HepG2 (cell line): ENCODE measurements around the gene ENO2. TPM values are rescaled to one million over a fixed set of nuclear protein-coding genes. Genes with fewer than 3 reads are reported as not detected.

Source experiments
- ATAC-seq: fragments of 200-7000 bp; cut with Tn5 transposase; 3 replicates; pipeline ENCODE4 v1.9.1; 2020; ENCODE audit warnings: mild to moderate bottlenecking, moderate library complexity
- BruUV-seq: library from RNA; stranded (reverse); fragments of 400-500 nt; replicated peaks from 2 replicates; lab custom pipeline; 2021; lab: Mats Ljungman, UMichigan
- CTCF ChIA-PET: fragments of 300-600 bp; formaldehyde crosslinking; extraction: SDS; loops from one replicate; lab custom pipeline; 2021; ENCODE audit warnings: low total read pairs, inconsistent platforms, low intra/inter-chr PET ratio; lab: Yijun Ruan, JAX
- POLR2A ChIA-PET: fragments of 350-600 bp; sonication (Branson Sonifier 250); formaldehyde crosslinking; loops from one replicate; lab custom pipeline; 2020; ENCODE audit warnings: antibody characterized with exemption, inconsistent platforms; lab: Yijun Ruan, JAX
- DNase-seq: peaks from one replicate; pipeline ENCODE4 v3.0.0-alpha.2; 2015; ENCODE audit warnings: low spot score
- FAIRE-seq: peaks from 3 replicates; lab custom pipeline; 2011; peaks lifted over from hg19 to GRCh38; lab: Jason Lieb, UNC
- H2AFZ ChIP-seq: one replicate; pipeline ENCODE4 v1.6.1; 2011; ENCODE audit warnings: low read length, inconsistent platforms
- H3K27ac ChIP-seq: fragments of 300-600 bp; 3 replicates; pipeline ENCODE4 v1.8.0; 2011; ENCODE audit warnings: mixed run types, mild to moderate bottlenecking, mixed read lengths, low read length, inconsistent platforms; ENCODE audit not compliant: insufficient read depth; ENCODE audit errors: extremely low read length
- H3K27me3 ChIP-seq, 2 experiments: fragments of 200-600 bp in 1 of 2; 2 replicates in 1 of 2; 3 replicates in 1 of 2; pipeline versions ENCODE4 v1.6.0 to v1.8.0; 2011; ENCODE audit warnings: low read length in 2 of 2, mild to moderate bottlenecking in 2 of 2, moderate library complexity in 2 of 2, inconsistent platforms in 1 of 2; ENCODE audit not compliant: insufficient read depth in 2 of 2, control insufficient read depth in 1 of 2
- H3K36me3 ChIP-seq, 2 experiments: fragments of 200-600 bp in 1 of 2; replicated peaks in 1 of 2; 2 replicates in 1 of 2; 3 replicates in 1 of 2; pipeline versions ENCODE4 v1.5.1 to v1.8.0; 2011; ENCODE audit warnings: low read length in 2 of 2, inconsistent platforms in 1 of 2; ENCODE audit not compliant: insufficient read depth in 2 of 2, control insufficient read depth in 1 of 2
- H3K4me1 ChIP-seq: 2 replicates; pipeline ENCODE4 v1.5.1; 2012; ENCODE audit warnings: low read length, inconsistent platforms; ENCODE audit not compliant: insufficient read depth
- H3K4me2 ChIP-seq: 2 replicates; pipeline ENCODE4 v1.6.0; 2011; ENCODE audit warnings: low read depth, low read length, inconsistent platforms
- H3K4me3 ChIP-seq, 3 experiments: fragments of 200-600 bp in 1 of 3; sonication (generic), shearing (Covaris generic) in 1 of 3; replicated peaks in 1 of 3; 2 replicates each; pipeline ENCODE4 v1.5.1; 2011 to 2016; ENCODE audit warnings: low read length in 3 of 3, inconsistent platforms in 2 of 3, low read depth in 2 of 3, mild to moderate bottlenecking in 2 of 3, control low read depth in 1 of 3, mixed read lengths in 1 of 3; ENCODE audit not compliant: insufficient read depth in 1 of 3
- H3K79me2 ChIP-seq: one replicate; pipeline ENCODE4 v1.6.1; 2011; ENCODE audit warnings: low read length, inconsistent platforms; ENCODE audit not compliant: insufficient read depth
- H3K9ac ChIP-seq: 2 replicates; pipeline ENCODE4 v1.6.0; 2011; ENCODE audit warnings: mild to moderate bottlenecking, low read depth, low read length, inconsistent platforms; ENCODE audit not compliant: insufficient read depth
- H3K9me3 ChIP-seq: 2 replicates; pipeline ENCODE4 v1.5.1; 2012; ENCODE audit warnings: mild to moderate bottlenecking, low read length
- H4K20me1 ChIP-seq: 2 replicates; pipeline ENCODE4 v1.6.0; 2011; ENCODE audit warnings: inconsistent platforms, mild to moderate bottlenecking, low read length, moderate library complexity; ENCODE audit not compliant: insufficient read depth
- AKNA ChIP-seq: sonication (generic); formaldehyde crosslinking; IDR thresholded peaks from 2 replicates; pipeline ENCODE4 v1.4.0; 2020; ENCODE audit warnings: missing genetic modification reagents, borderline replicate concordance
- HNRNPK ChIP-seq: fragments of 200-400 bp; formaldehyde crosslinking; IDR thresholded peaks from 2 replicates; pipeline ENCODE4 v1.6.1; 2018; ENCODE audit warnings: low read length, low read depth, moderate library complexity, mild to moderate bottlenecking; ENCODE audit not compliant: poor library complexity, severe bottlenecking
- IRF9 ChIP-seq: sonication (generic); formaldehyde crosslinking; IDR thresholded peaks from 2 replicates; pipeline ENCODE4 v1.8.0; 2022; ENCODE audit warnings: missing genetic modification reagents, mild to moderate bottlenecking, borderline replicate concordance
- JDP2 ChIP-seq: sonication (generic); formaldehyde crosslinking; IDR thresholded peaks from 2 replicates; pipeline ENCODE4 v1.8.1; 2022; ENCODE audit warnings: missing genetic modification reagents, borderline replicate concordance
- NR2F6 ChIP-seq, 2 experiments: IDR thresholded peaks; 2 replicates each; pipeline ENCODE4 v1.6.1; 2016; ENCODE audit warnings: antibody characterized with exemption in 1 of 2, mild to moderate bottlenecking in 1 of 2
- PITX1 ChIP-seq: sonication (generic); formaldehyde crosslinking; IDR thresholded peaks from 2 replicates; pipeline ENCODE4 v1.5.1; 2020; ENCODE audit warnings: mild to moderate bottlenecking, missing genetic modification reagents
- SNRNP70 ChIP-seq: fragments of 200-400 bp; formaldehyde crosslinking; IDR thresholded peaks from 2 replicates; pipeline ENCODE4 v1.6.1; 2017; ENCODE audit warnings: mild to moderate bottlenecking, low read depth, low read length, moderate library complexity
- ZBTB49 ChIP-seq: sonication (generic); formaldehyde crosslinking; IDR thresholded peaks from 2 replicates; pipeline ENCODE4 v1.4.0; 2020; ENCODE audit warnings: missing genetic modification reagents, borderline replicate concordance
- ZMAT5 ChIP-seq: sonication (generic); formaldehyde crosslinking; IDR thresholded peaks from 2 replicates; pipeline ENCODE4 v1.5.0; 2020; ENCODE audit warnings: mild to moderate bottlenecking, low read depth, missing genetic modification reagents, borderline replicate concordance
- ZNF136 ChIP-seq: sonication (generic); formaldehyde crosslinking; IDR thresholded peaks from 2 replicates; pipeline ENCODE4 v1.8.1; 2022; ENCODE audit warnings: low read depth, mild to moderate bottlenecking, moderate library complexity, missing genetic modification reagents
- ZNF235 ChIP-seq: sonication (generic); formaldehyde crosslinking; IDR thresholded peaks from 2 replicates; pipeline ENCODE4 v1.8.1; 2023; ENCODE audit warnings: mild to moderate bottlenecking, missing genetic modification reagents, borderline replicate concordance
- ZNF780A ChIP-seq: sonication (generic); formaldehyde crosslinking; IDR thresholded peaks from 2 replicates; pipeline ENCODE4 v1.8.0; 2022; ENCODE audit warnings: mild to moderate bottlenecking, missing genetic modification reagents, moderate library complexity
- ZNF800 ChIP-seq: sonication (generic); formaldehyde crosslinking; IDR thresholded peaks from 2 replicates; pipeline ENCODE4 v1.4.0; 2020; ENCODE audit warnings: missing genetic modification reagents
- WGBS: methylation state at CpG from one replicate; pipeline ENCODE4 v1.1.6; 2017; ENCODE audit warnings: low lambda C conversion rate; 5-methylcytosine and 5-hydroxymethylcytosine counted together
- in situ Hi-C: cut with HindIII; loops from 2 replicates; pipeline ENCODE4 v1.10.0; 2017; ENCODE audit warnings: low pct_unique_long_range_greater_than_20kb; ENCODE audit not compliant: extremely low pct_ligation_motif_present
- intact Hi-C: fragments of 100-400 bp; cut with micrococcal nuclease; formaldehyde crosslinking; loops from one replicate; pipeline ENCODE4 v1.10.0; 2022; ENCODE audit not compliant: unreplicated experiment
- polyA plus RNA-seq, 8 experiments: library from polyadenylated mRNA; depleted of rRNA in 3 of 8; stranded (reverse) in 7 of 8; unstranded in 1 of 8; fragments of >200 nt; fragmentation: Illumina TruSeq in 4 of 8; extraction: Trizol in 4 of 8; gene quantifications; 2 replicates each; pipeline versions ENCODE4 v1.2.1 to v1.2.3, GENCODE V29; 2011 to 2016; ENCODE audit warnings: low read depth in 4 of 8, missing spikeins in 1 of 8, mixed read lengths in 1 of 8; ENCODE audit not compliant: insufficient read depth in 1 of 8
- total RNA-seq, 5 experiments: library from RNA; depleted of rRNA; stranded (reverse); fragments of >200 nt; fragmentation: Illumina TruSeq; extraction: Trizol; gene quantifications; 2 replicates each; pipeline ENCODE4 v1.2.3, GENCODE V29; 2016; ENCODE audit warnings: low read depth in 1 of 5

Gene ENO2
- total and polyA plus RNA-seq, 2 of the 13 experiments (the other 11 are each of a cell fraction or from before 2014, with no cell fraction given): 19.3 to 136 TPM

GRCh38 chr12:6950401-6950801 lies 36.0 kb downstream of the ENO2 start:
- Histone ChIP-seq H3K27me3 (no peaks in the 10 kb centered on the region), H3K9ac (no peak overlapping the region), H3K4me3 (no peak overlapping the region), H4K20me1 (no peaks in the 10 kb centered on the region), H3K4me1 (peaks cover 24% of the 10 kb centered on the region), H2AFZ (no peak overlapping the region), H3K36me3 (no peaks in the 10 kb centered on the region), H3K9me3 (no peaks in the 10 kb centered on the region), H3K4me2 (no peak overlapping the region), H3K27ac (no peak overlapping the region), H3K79me2 (no peaks in the 10 kb centered on the region)
- ChIA-PET POLR2A (no interaction called here), CTCF (interaction anchor here (0.7 kb wide), 1 partner anchor 81 kb away, joined by 3 read pairs; no protein-coding TSS in a partner anchor)
- in situ Hi-C loops (no loop called here), intact Hi-C loops (no loop called here)
- BruUV-seq: no TSS peak
- FAIRE-seq (no peak), ATAC-seq (no peak), DNase-seq (no peak)
- WGBS: no CpG with 5 or more reads among the region's 1 CpG
- TF ChIP-seq ZNF780A (CRISPR knock-in tag) (no peak), SNRNP70 (no peak), PITX1 (CRISPR knock-in tag) (no peak), ZNF136 (no peak), JDP2 (CRISPR knock-in tag) (no peak), HNRNPK (no peak), ZBTB49 (CRISPR knock-in tag) (no peak), AKNA (CRISPR knock-in tag) (no peak), ZMAT5 (CRISPR knock-in tag) (no peak), ZNF800 (CRISPR knock-in tag) (no peak), IRF9 (CRISPR knock-in tag) (no peak), NR2F6 (IDR thresholded peaks at IDR 0.05) (0 out of 2 replicates have a peak, but pooled peaks have one; percentile 11), NR2F6 (CRISPR knock-in tag; IDR thresholded peaks at IDR 0.05) (no peak), ZNF235 (CRISPR knock-in tag) (no peak)
